Psoas muscle (tissue), 8 donors: ENCODE data around the gene EMILIN1. TPM values are rescaled to one million over a fixed set of nuclear protein-coding genes. Genes with fewer than 3 reads are reported as not detected.
A peak's percentile ranks its signal among the peaks of the same experiment; 100 is the strongest.
"Not testable (repeated sequence)": the region's sequence is repeated elsewhere in the genome, so short reads cannot be mapped to it uniquely, and the experiment has no call there.

Source experiments
- ATAC-seq, 4 donors: fragments of 200-7000 bp; cut with Tn5 transposase; one replicate each; pipeline ENCODE4 v1.9.1; 2020; ENCODE audit warnings: moderate library complexity in 3 of 4, mild to moderate bottlenecking in 2 of 4
- DNase-seq, 2 donors: peaks; one replicate each; pipeline ENCODE4 v3.0.0-alpha.2; 2020
- H3K27ac ChIP-seq: fragments of 200-600 bp; one replicate; pipeline ENCODE4 v1.8.0; 2022
- H3K27me3 ChIP-seq, 3 donors: fragments of 200-600 bp in 1 of 3; one replicate each; pipeline versions ENCODE4 v1.6.1 to v1.8.0; 2013 to 2022; ENCODE audit warnings: low read length in 2 of 3, mild to moderate bottlenecking in 2 of 3, moderate library complexity in 1 of 3; ENCODE audit not compliant: insufficient read depth in 3 of 3
- H3K36me3 ChIP-seq, 2 donors: fragments of 200-600 bp in 1 of 2; one replicate each; pipeline versions ENCODE4 v1.6.1 to v1.8.0; 2013 to 2022; ENCODE audit warnings: low read depth in 1 of 2, mild to moderate bottlenecking in 1 of 2, moderate library complexity in 1 of 2; ENCODE audit not compliant: insufficient read depth in 1 of 2
- H3K4me1 ChIP-seq: fragments of 200-600 bp; one replicate; pipeline ENCODE4 v1.8.0; 2022
- H3K4me3 ChIP-seq: fragments of 200-600 bp; one replicate; pipeline ENCODE4 v1.8.0; 2022; ENCODE audit warnings: mild to moderate bottlenecking
- H3K9me3 ChIP-seq: fragments of 200-600 bp; one replicate; pipeline ENCODE4 v1.8.0; 2022
- CTCF ChIP-seq: fragments of 200-600 bp; IDR thresholded peaks from one replicate; pipeline ENCODE4 v1.8.0; 2022; ENCODE audit warnings: antibody characterized with exemption
- WGBS, 3 donors: extraction: QIAGEN DNeasy Blood & Tissue Kit; methylation state at CpG; one replicate each; pipeline versions ENCODE4 v1.1.6 to v1.1.7; 2013; 5-methylcytosine and 5-hydroxymethylcytosine counted together
- intact Hi-C, 2 donors: fragments of 100-400 bp; cut with DNase I; formaldehyde crosslinking; loops; one replicate each; pipeline versions ENCODE4 v1.11.0 to v1.14.2; 2022
- polyA plus RNA-seq, 3 donors: library from polyadenylated mRNA; stranded (reverse); fragments of 200-250 nt; gene quantifications; one replicate each; pipeline ENCODE4 v1.2.3, GENCODE V29; 2013
- total RNA-seq, 4 donors: library from RNA; stranded (reverse); fragmentation: NEBNext Ultra II Directional in 2 of 4; extraction: Animal tissue kit (Norgen Biotek cat#: 25700) in 2 of 4; gene quantifications; one replicate each; pipeline versions ENCODE4 v1.2.1 to v1.2.4, GENCODE V29; 2021 to 2023
- donor health status: healthy with polysubstance abuse.
- donor health status: DM: no; HTN: no; CAD: no; lungs with moderate emphysema.
- donor health status: Bipolar disorder and iron deficiency.
- donor health status: healthy.
- donor health status: DM: yes; HTN: yes; CAD: no.
- donor health status: DM: no; HTN: no; CAD: no.
- donor health status: DM: no; HTN: no; CAD: no.
- donor health status: DM: yes; HTN: yes; CAD: no.

The EMILIN1 gene
- total and polyA plus RNA-seq, 7 donors: 4.9 to 14.3 (median 6.1) TPM

- TF ChIP-seq CTCF: no peak
- Histone ChIP-seq H3K27ac (no peak overlapping the region), H3K36me3 (no peaks in the 10 kb centered on the region), H3K9me3 (no peaks in the 10 kb centered on the region), H3K4me3 (no peak overlapping the region), H3K4me1 (no peaks in the 10 kb centered on the region), H3K27me3 (no peaks in the 10 kb centered on the region)
- DNase-seq: peak in 1 of 2 donors; percentile 6
- intact Hi-C loops: no loop called here
- WGBS, 3 donors: 71 to 84% (median 77%) methylated on average over 5 of the region's 5 CpGs
- no peak for ATAC-seq
Measured at GRCh38 chr2:27102329-27102728, 23.9 kb downstream of the EMILIN1 start.

- ATAC-seq (no peak), DNase-seq (no peak)
- Histone ChIP-seq H3K36me3 (no peaks in the 10 kb centered on the region), H3K9me3 (no peaks in the 10 kb centered on the region), H3K4me1 (no peaks in the 10 kb centered on the region), H3K27ac (no peak overlapping the region), H3K27me3 (no peaks in the 10 kb centered on the region), H3K4me3 (no peak overlapping the region)
- TF ChIP-seq CTCF: no peak
- intact Hi-C loops: no loop called here
- 66 to 77% (median 74%) methylated on average over 3 of the region's 3 CpGs for WGBS, 3 donors
Measured at GRCh38 chr2:27105981-27106380, 27.6 kb downstream of the EMILIN1 start.

- no peak overlapping the region for H3K27ac ChIP-seq
- TF ChIP-seq CTCF: no peak
- ATAC-seq (no peak), DNase-seq (no peak)
- H3K4me3 ChIP-seq: no peak overlapping the region
- intact Hi-C loops: no loop called here
- H3K27me3 ChIP-seq: no peaks in the 10 kb centered on the region
- H3K36me3 ChIP-seq: no peaks in the 10 kb centered on the region
- H3K9me3 ChIP-seq: no peaks in the 10 kb centered on the region
- no peaks in the 10 kb centered on the region for H3K4me1 ChIP-seq
- WGBS, 3 donors: 64 to 81% (median 70%) methylated on average over 2 of the region's 2 CpGs
Measured at GRCh38 chr2:27108221-27108620, 29.8 kb downstream of the EMILIN1 start.

- Histone ChIP-seq H3K4me1 (no peaks in the 10 kb centered on the region), H3K27me3 (no peaks in the 10 kb centered on the region), H3K36me3 (no peaks in the 10 kb centered on the region), H3K4me3 (no peak overlapping the region), H3K27ac (no peak overlapping the region), H3K9me3 (no peaks in the 10 kb centered on the region)
- no peak for TF ChIP-seq CTCF
- no peak for DNase-seq
- ATAC-seq: no peak
- 82 to 88% (median 87%) methylated on average over 3 of the region's 3 CpGs for WGBS, 3 donors
- intact Hi-C loops: no loop called here
Measured at GRCh38 chr2:27109083-27109482, 30.7 kb downstream of the EMILIN1 start.

GRCh38 chr2:27110603-27111352 is 32.4 kb downstream of the EMILIN1 start:
- ATAC-seq, H3K27me3 ChIP-seq, H3K4me3 ChIP-seq, H3K9me3 ChIP-seq, H3K36me3 ChIP-seq, H3K27ac ChIP-seq, intact Hi-C loops, H3K4me1 ChIP-seq: not testable (repeated sequence)
- DNase-seq: peak in 1 of 2 donors; percentile 11
- 75 to 79% (median 77%) methylated on average over 24 of the region's 24 CpGs for WGBS, 3 donors

- not testable (repeated sequence) for ATAC-seq, H3K4me1 ChIP-seq, H3K4me3 ChIP-seq
Measured at GRCh38 chr2:27111392-27112078, 33.1 kb downstream of the EMILIN1 start.

More at GRCh38 chr2:27111392-27112078, 33.1 kb downstream of the EMILIN1 start:
- H3K27me3 ChIP-seq, H3K27ac ChIP-seq, H3K9me3 ChIP-seq, intact Hi-C loops, H3K36me3 ChIP-seq: not testable (repeated sequence)
- peak in 1 of 2 donors; percentile 36 for DNase-seq
- 91 to 92% (median 92%) methylated on average over 35 to 49 of the region's 49 CpGs for WGBS, 3 donors
